HCT116 (cell line): ENCODE data around the gene SKA2. TPM values are rescaled to one million over a fixed set of nuclear protein-coding genes. Genes with fewer than 3 reads are reported as not detected.

Experiments
- ATAC-seq: fragments of 200-7000 bp; cut with Tn5 transposase; 2 replicates; pipeline ENCODE4 v1.9.1; 2020; ENCODE audit warnings: mild to moderate bottlenecking, moderate library complexity
- Bru-seq: library from RNA; stranded (reverse); fragments of 400-500 nt; gene quantifications from one replicate; lab custom pipeline; 2021; lab: Mats Ljungman, UMichigan
- BruChase-seq, 2 experiments: library from RNA; stranded (reverse); fragments of 400-500 nt; gene quantifications; one replicate each; lab custom pipeline; 2021; lab: Mats Ljungman, UMichigan
- BruUV-seq: library from RNA; stranded (reverse); fragments of 400-500 nt; replicated peaks from 2 replicates; lab custom pipeline; 2021; lab: Mats Ljungman, UMichigan
- CTCF ChIA-PET: fragments of 300-600 bp; sonication (Branson Sonifier 250); formaldehyde crosslinking; loops from one replicate; lab custom pipeline; 2021; ENCODE audit warnings: antibody characterized with exemption; lab: Charles Lee
- POLR2A ChIA-PET: fragments of 300-600, 350-600 bp; sonication (Branson Sonifier 250); formaldehyde crosslinking; loops from one replicate; lab custom pipeline; 2021; ENCODE audit warnings: antibody characterized with exemption; lab: Charles Lee
- RAD21 ChIA-PET, 2 experiments: fragments of 300-600 bp; sonication (Branson Sonifier 250); formaldehyde crosslinking; loops; one replicate each; lab custom pipeline; 2023; ENCODE audit warnings: low total read pairs in 2 of 2; ENCODE audit not compliant: uncharacterized antibody in 2 of 2, unreplicated experiment in 2 of 2, low non-redundant PET in 1 of 2; lab: Charles Lee
- DNase-seq: peaks from one replicate; pipeline ENCODE4 v3.0.0-alpha.2; 2010; ENCODE audit warnings: low read depth, low spot score
- H2AFZ ChIP-seq: fragments of 200-600 bp; shearing (Covaris generic), sonication (generic); 2 replicates; pipeline ENCODE4 v1.6.1; 2017; ENCODE audit warnings: low read depth, mixed run types, mixed read lengths, antibody characterized with exemption, low read length; ENCODE audit not compliant: poor library complexity, severe bottlenecking
- H3K27ac ChIP-seq: 2 replicates; pipeline ENCODE4 v1.5.1; 2012; ENCODE audit warnings: low read depth, low read length
- H3K27me3 ChIP-seq: fragments of 200-600 bp; sonication (generic); 2 replicates; pipeline ENCODE4 v1.6.1; 2016; ENCODE audit warnings: mixed run types, low read length, mixed read lengths; ENCODE audit not compliant: insufficient read depth
- H3K36me3 ChIP-seq, 2 experiments: fragments of 200-500 bp in 1 of 2; fragments of 200-600 bp in 1 of 2; sonication (Bioruptor generic) in 1 of 2; sonication (generic) in 1 of 2; 2 replicates each; pipeline versions ENCODE4 v1.5.1 to v1.6.1; 2014 to 2016; ENCODE audit warnings: low read length in 2 of 2, inconsistent platforms in 1 of 2, mixed read lengths in 1 of 2, mixed run types in 1 of 2; ENCODE audit not compliant: insufficient read depth in 2 of 2, control insufficient read depth in 1 of 2
- H3K4me1 ChIP-seq, 2 experiments: fragments of 200-600 bp in 1 of 2; sonication (generic) in 1 of 2; 2 replicates each; pipeline versions ENCODE4 v1.5.1 to v1.6.1; 2012 to 2017; ENCODE audit warnings: low read length in 2 of 2, inconsistent platforms in 1 of 2, mild to moderate bottlenecking in 1 of 2, mixed read lengths in 1 of 2, mixed run types in 1 of 2, moderate library complexity in 1 of 2; ENCODE audit not compliant: insufficient read depth in 2 of 2, control insufficient read depth in 1 of 2
- H3K4me2 ChIP-seq: fragments of 200-600 bp; sonication (generic); 2 replicates; pipeline ENCODE4 v1.6.1; 2017; ENCODE audit warnings: mixed run types, low read length, mixed read lengths
- H3K4me3 ChIP-seq, 2 experiments: fragments of 200-600 bp in 1 of 2; sonication (generic) in 1 of 2; replicated peaks in 1 of 2; 2 replicates each; pipeline ENCODE4 v1.5.1; 2011 to 2016; ENCODE audit warnings: low read length in 2 of 2, control low read depth in 1 of 2, low read depth in 1 of 2, mild to moderate bottlenecking in 1 of 2, mixed read lengths in 1 of 2, mixed run types in 1 of 2
- H3K79me2 ChIP-seq: fragments of 200-600 bp; sonication (generic); 2 replicates; pipeline ENCODE4 v1.6.1; 2017; ENCODE audit warnings: mild to moderate bottlenecking, mixed run types, low read length, moderate library complexity, mixed read lengths; ENCODE audit not compliant: insufficient read depth
- H3K9ac ChIP-seq: fragments of 200-600 bp; sonication (generic); 2 replicates; pipeline ENCODE4 v1.6.1; 2016; ENCODE audit warnings: low read length, mixed read lengths
- H3K9me2 ChIP-seq: fragments of 200-600 bp; sonication (generic), shearing (Covaris generic); 2 replicates; pipeline ENCODE4 v1.6.1; 2017; ENCODE audit warnings: mixed run types, mild to moderate bottlenecking, moderate library complexity; ENCODE audit not compliant: insufficient read depth
- H3K9me3 ChIP-seq, 2 experiments: fragments of 200-500 bp in 1 of 2; fragments of 200-600 bp in 1 of 2; sonication (Bioruptor generic) in 1 of 2; sonication (generic) in 1 of 2; 2 replicates each; pipeline ENCODE4 v1.6.1; 2014 to 2017; ENCODE audit warnings: low read length in 2 of 2, mixed read lengths in 2 of 2, inconsistent platforms in 1 of 2, low read depth in 1 of 2, mild to moderate bottlenecking in 1 of 2, mixed run types in 1 of 2, moderate library complexity in 1 of 2; ENCODE audit not compliant: control insufficient read depth in 1 of 2, insufficient read depth in 1 of 2
- H4K20me1 ChIP-seq: fragments of 200-600 bp; sonication (generic), shearing (Covaris generic); 2 replicates; pipeline ENCODE4 v1.6.1; 2017; ENCODE audit warnings: mixed run types, mild to moderate bottlenecking, moderate library complexity; ENCODE audit not compliant: insufficient read depth
- CTCF ChIP-seq, 3 experiments: fragments of 200-600 bp in 1 of 3; sonication (generic) in 1 of 3; IDR thresholded peaks in 2 of 3; conservative IDR thresholded peaks in 1 of 3; 2 replicates each; pipeline ENCODE4 v1.5.1; 2012 to 2017; ENCODE audit warnings: low read depth in 2 of 3, low read length in 2 of 3, antibody characterized with exemption in 1 of 3, borderline replicate concordance in 1 of 3, control low read depth in 1 of 3, mild to moderate bottlenecking in 1 of 3, mixed read lengths in 1 of 3, mixed run types in 1 of 3, moderate library complexity in 1 of 3; ENCODE audit not compliant: insufficient read depth in 1 of 3
- JUND ChIP-seq: IDR thresholded peaks from 2 replicates; pipeline ENCODE4 v1.6.1; 2012
- MAX ChIP-seq: IDR thresholded peaks from 2 replicates; pipeline ENCODE4 v1.6.1; 2012
- POLR2A ChIP-seq: IDR thresholded peaks from 2 replicates; pipeline ENCODE4 v1.7.0; 2011; ENCODE audit warnings: borderline replicate concordance; ENCODE audit not compliant: insufficient read depth, insufficient read length; ENCODE audit errors: extremely low read depth
- POLR2AphosphoS5 ChIP-seq: IDR thresholded peaks from 2 replicates; pipeline ENCODE4 v1.6.1; 2011; ENCODE audit warnings: mild to moderate bottlenecking, low read depth, low read length, moderate library complexity
- SIN3A ChIP-seq: IDR thresholded peaks from 2 replicates; pipeline ENCODE4 v1.6.1; 2012; ENCODE audit warnings: low read depth
- SP1 ChIP-seq: IDR thresholded peaks from 2 replicates; pipeline ENCODE4 v1.6.1; 2012; ENCODE audit warnings: low read depth
- SRF ChIP-seq: IDR thresholded peaks from 2 replicates; pipeline ENCODE4 v1.6.1; 2012; ENCODE audit warnings: low read depth
- TCF7L2 ChIP-seq: IDR thresholded peaks from 2 replicates; pipeline ENCODE4 v1.7.0; 2011; ENCODE audit warnings: borderline replicate concordance, inconsistent platforms; ENCODE audit not compliant: insufficient read depth, insufficient read length; ENCODE audit errors: extremely low read depth
- YY1 ChIP-seq: IDR thresholded peaks from 2 replicates; pipeline ENCODE4 v1.6.1; 2011; ENCODE audit warnings: low read length, low read depth, moderate library complexity, mild to moderate bottlenecking; ENCODE audit not compliant: insufficient replicate concordance; ENCODE audit errors: extremely low read depth
- ZBTB33 ChIP-seq: IDR thresholded peaks from 2 replicates; pipeline ENCODE4 v1.6.1; 2011; ENCODE audit warnings: mild to moderate bottlenecking, low read length, moderate library complexity; ENCODE audit not compliant: insufficient replicate concordance; ENCODE audit errors: extremely low read depth
- ZFX ChIP-seq: fragments of 450-650 bp; IDR thresholded peaks from 2 replicates; pipeline ENCODE4 v1.6.1; 2017
- ZNF274 ChIP-seq: fragments of 200-500 bp; sonication (Bioruptor generic); IDR thresholded peaks from 2 replicates; pipeline ENCODE4 v1.6.1; 2014; ENCODE audit warnings: mild to moderate bottlenecking, low read depth, low read length, inconsistent platforms
- intact Hi-C: fragments of 100-400 bp; cut with micrococcal nuclease; formaldehyde crosslinking; loops from 2 replicates; pipeline ENCODE4 v1.10.0; 2022
- long read RNA-seq: library from polyadenylated mRNA; unstranded; transcript quantifications from one replicate; pipeline ENCODE4 v2.0.0, GENCODE V29; 2021; ENCODE audit not compliant: unreplicated experiment
- polyA plus RNA-seq: library from polyadenylated mRNA; unstranded; fragments of >200 nt; gene quantifications from 2 replicates; pipeline ENCODE4 v1.2.1, GENCODE V29; 2012; ENCODE audit warnings: missing spikeins
- total RNA-seq: library from RNA; stranded (reverse); gene quantifications from one replicate; pipeline ENCODE4 v1.2.1, GENCODE V29; 2021; ENCODE audit not compliant: unreplicated experiment

The SKA2 gene
- 72.8 TPM for total RNA-seq
- polyA plus RNA-seq, result 22.3 and 38.5 TPM in 2 replicates
- Bru-seq, nascent RNA, result percentile 83 among the genes with signal in this experiment
- BruChase-seq, experiment 1, labeled RNA remaining after a 6-hour chase, result percentile 87 among the genes with signal in this experiment
- percentile 75 among the genes with signal in this experiment for BruChase-seq, experiment 2, labeled RNA remaining after a 2-hour chase
- long read RNA-seq, transcript SKA2-206 (3 exons, 595 nt), result minor isoform, 14 of 67 reads
- long read RNA-seq, transcript SKA2-201 (4 exons, 2,798 nt), result major isoform, 25 of 67 reads
- long read RNA-seq, transcript SKA2-208 (2 exons, 533 nt), result minor isoform, 5 of 67 reads
- long read RNA-seq, partial matches to known transcripts, result 1 of 67 reads
- long read RNA-seq, other reads (novel, unspliced or antisense), result 11 of 67 reads

- peaks cover 89% of the 10 kb centered on the region for H3K79me2 ChIP-seq
- intact Hi-C loops, result loop anchor here (1.0 kb wide), 1 partner anchor 49 kb away; the partner anchor contains the start of gene TRIM37
- peak within 1 kb of the TSS; percentile 86 for H3K4me2 ChIP-seq
- peaks cover 31 to 46% of the 10 kb centered on the region in 2 experiments for H3K4me1 ChIP-seq
- ChIA-PET POLR2A (interaction anchor here (0.6 to 1.8 kb wide), 8 partner anchors 9 to 524 kb away, joined by 3 to 11 read pairs (median 4); partner anchors contain the start of genes GDPD1 and SMG8), RAD21 (interaction anchor here in 1 of 2 experiments (1.3 kb wide), 1 partner anchor 48 kb away, joined by 4 read pairs; the partner anchor contains the start of gene TRIM37), CTCF (interaction anchor here (0.8 kb wide), 4 partner anchors 10 to 636 kb away, joined by 3 to 5 read pairs (median 4); no protein-coding TSS in a partner anchor)
- DNase-seq (no peak), ATAC-seq (peak; percentile 84)
- H3K36me3 ChIP-seq, result no peaks in the 10 kb centered on the region
- no TSS peak for BruUV-seq
- H2AFZ ChIP-seq, result peak within 1 kb of the TSS; percentile 27
- peak within 1 kb of the TSS; percentile 90 for H3K27ac ChIP-seq
- no peaks in the 10 kb centered on the region for H3K27me3 ChIP-seq
- TF ChIP-seq CTCF (IDR thresholded peaks at IDR 0.05 in 2 of 3, conservative IDR thresholded peaks at IDR 0.05 in 1 of 3; ENCODE audit: borderline replicate concordance in 1 of 3, insufficient read depth in 1 of 3, low read depth in 2 of 3, low read length in 2 of 3) (no peak), POLR2AphosphoS5 (peak; percentile 46), MAX (peak; percentile 78), TCF7L2 (peak; percentile 98), SRF (no peak; the same call in 1 of the 2 replicates), ZFX (no peak), SP1 (peak; percentile 100), SIN3A (peak; percentile 88), POLR2A (peak; percentile 62), ZNF274 (no peak), ZBTB33 (peak; percentile 12), JUND (no peak), YY1 (peak; percentile 90)
- peak within 1 kb of the TSS; percentile 71 to 80 for H3K4me3 ChIP-seq
- no peaks in the 10 kb centered on the region for H3K9me3 ChIP-seq
- no peaks in the 10 kb centered on the region for H4K20me1 ChIP-seq
- H3K9ac ChIP-seq, result peak within 1 kb of the TSS; percentile 94
- no peaks in the 10 kb centered on the region for H3K9me2 ChIP-seq
Observed at GRCh38 chr17:59154721-59155438, at the start of gene SKA2. TSS of gene SKA2 (minus strand) at chr17:59155186. CDS start at chr17:59155163, 23 bp downstream.
